HUES48 (cell line): ENCODE results near the gene CHKA.

Experiments
- H3K27ac ChIP-seq: one replicate; pipeline ENCODE4 v1.7.0; 2013; ENCODE audit warnings: low read depth, low read length, inconsistent platforms
- H3K27me3 ChIP-seq: 2 replicates; pipeline ENCODE4 v1.6.1; 2013; ENCODE audit warnings: mild to moderate bottlenecking, low read length; ENCODE audit not compliant: control insufficient read depth, insufficient read depth
- H3K36me3 ChIP-seq: 2 replicates; pipeline ENCODE4 v1.6.1; 2013; ENCODE audit warnings: low read length; ENCODE audit not compliant: control insufficient read depth, insufficient read depth
- H3K4me1 ChIP-seq: 2 replicates; pipeline ENCODE4 v1.6.1; 2013; ENCODE audit warnings: mild to moderate bottlenecking, low read length; ENCODE audit not compliant: control insufficient read depth, insufficient read depth
- H3K4me3 ChIP-seq: 2 replicates; pipeline ENCODE4 v1.5.1; 2013; ENCODE audit warnings: mild to moderate bottlenecking, low read depth, low read length
- H3K9ac ChIP-seq: 2 replicates; pipeline ENCODE4 v1.6.1; 2013; ENCODE audit warnings: mild to moderate bottlenecking, low read depth, low read length, moderate library complexity
- H3K9me3 ChIP-seq: 2 replicates; pipeline ENCODE4 v1.6.1; 2013; ENCODE audit warnings: low read length; ENCODE audit not compliant: control insufficient read depth, insufficient read depth

CHKA gene

DNA sequence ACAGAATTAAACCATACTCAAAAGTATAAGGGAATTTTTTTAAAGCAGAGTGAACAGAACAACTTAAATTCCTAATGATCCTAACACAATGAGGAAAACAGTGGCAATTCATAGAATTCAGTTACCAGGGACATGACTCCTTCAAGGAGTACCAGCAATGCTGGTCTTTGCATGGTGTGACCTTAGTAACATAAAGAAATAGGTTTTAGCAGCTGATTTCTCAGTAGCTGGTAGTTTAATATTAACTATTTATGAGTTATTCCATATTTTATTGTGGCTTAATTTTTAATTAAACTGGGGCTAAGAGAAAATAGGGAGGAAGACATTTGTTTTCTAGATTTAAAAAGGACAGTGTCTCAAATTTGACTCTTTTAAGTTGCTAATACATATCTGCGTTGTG, 30.9 kb downstream of the CHKA start:
- Histone ChIP-seq H3K36me3 (peaks cover 20% of the 10 kb centered on the region), H3K9me3 (no peaks in the 10 kb centered on the region), H3K4me3 (no peak overlapping the region), H3K27me3 (no peaks in the 10 kb centered on the region), H3K4me1 (0 out of 2 replicates have a peak, but pooled peaks cover 3% of the 10 kb centered on the region), H3K27ac (no peak overlapping the region), H3K9ac (no peak overlapping the region)

DNA sequence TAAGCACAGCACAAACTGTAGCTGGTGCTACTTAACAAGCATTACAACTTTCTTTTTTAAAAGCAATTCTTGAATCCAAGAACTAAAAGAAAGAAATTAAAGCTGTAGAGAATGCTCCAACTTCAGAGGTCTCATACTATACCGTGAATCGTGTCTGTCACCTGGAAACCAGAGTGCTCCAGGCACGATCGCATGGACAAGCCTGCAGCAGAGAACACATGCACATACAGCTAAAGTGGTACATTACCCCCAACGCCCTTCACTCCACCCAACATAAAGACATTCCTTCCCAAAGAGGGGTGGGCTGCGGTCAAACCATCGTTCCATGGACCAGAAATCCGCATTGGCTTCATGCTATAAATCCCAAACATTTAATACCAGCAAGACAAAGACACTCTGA, 31.5 kb downstream of the CHKA start:
- no peak overlapping the region for H3K27ac ChIP-seq
- H3K36me3 ChIP-seq, result peaks cover 17% of the 10 kb centered on the region
- H3K4me3 ChIP-seq, result no peak overlapping the region
- no peaks in the 10 kb centered on the region for H3K27me3 ChIP-seq
- no peaks in the 10 kb centered on the region for H3K9me3 ChIP-seq
- no peak overlapping the region for H3K9ac ChIP-seq
- 0 out of 2 replicates have a peak, but pooled peaks cover 3% of the 10 kb centered on the region for H3K4me1 ChIP-seq

DNA sequence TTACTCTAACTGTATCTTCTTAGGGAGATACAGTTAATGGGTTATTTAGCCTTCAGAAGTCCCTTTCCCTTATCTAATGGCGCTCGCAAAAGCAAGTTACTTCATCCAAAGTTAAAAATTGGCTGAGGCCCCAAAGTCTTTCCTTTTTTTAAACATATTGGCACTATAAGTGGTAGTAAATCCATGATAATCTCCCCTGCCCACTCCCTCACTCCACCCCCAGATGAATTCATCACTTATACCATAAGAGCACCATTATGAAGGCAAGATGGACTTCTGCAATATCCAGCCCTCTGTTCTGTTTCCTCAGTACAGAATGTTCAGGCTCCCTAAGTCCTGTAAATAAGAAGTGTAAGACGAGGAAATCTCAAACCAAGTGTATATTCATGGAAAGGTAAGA, 37.7 kb downstream of the CHKA start:
- Histone ChIP-seq H3K9me3 (no peaks in the 10 kb centered on the region), H3K36me3 (peaks cover 31% of the 10 kb centered on the region), H3K27ac (no peak overlapping the region), H3K9ac (no peak overlapping the region), H3K27me3 (no peaks in the 10 kb centered on the region), H3K4me3 (no peak overlapping the region), H3K4me1 (no peaks in the 10 kb centered on the region)

DNA sequence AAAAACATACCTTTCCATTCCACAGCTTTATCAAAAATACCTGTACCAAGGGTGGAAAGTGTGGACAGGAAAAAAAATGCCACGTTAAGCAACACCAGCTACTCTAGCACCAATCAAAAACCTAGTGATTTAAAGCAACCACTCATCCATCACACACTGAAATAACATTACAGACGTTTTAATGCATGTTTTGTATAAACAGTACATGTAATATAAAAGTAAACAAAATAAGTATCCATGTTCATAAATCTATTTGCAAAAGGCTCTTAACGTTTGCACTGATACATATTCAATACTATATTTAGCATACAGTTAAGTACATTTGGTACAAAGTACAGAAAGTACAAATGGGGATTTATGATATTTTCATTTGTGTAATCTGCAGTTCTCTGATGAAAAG, 38.7 kb downstream of the CHKA start:
- Histone ChIP-seq H3K4me1 (no peaks in the 10 kb centered on the region), H3K27me3 (no peaks in the 10 kb centered on the region), H3K36me3 (peaks cover 41% of the 10 kb centered on the region), H3K4me3 (no peak overlapping the region), H3K27ac (no peak overlapping the region), H3K9me3 (no peaks in the 10 kb centered on the region), H3K9ac (no peak overlapping the region)

DNA sequence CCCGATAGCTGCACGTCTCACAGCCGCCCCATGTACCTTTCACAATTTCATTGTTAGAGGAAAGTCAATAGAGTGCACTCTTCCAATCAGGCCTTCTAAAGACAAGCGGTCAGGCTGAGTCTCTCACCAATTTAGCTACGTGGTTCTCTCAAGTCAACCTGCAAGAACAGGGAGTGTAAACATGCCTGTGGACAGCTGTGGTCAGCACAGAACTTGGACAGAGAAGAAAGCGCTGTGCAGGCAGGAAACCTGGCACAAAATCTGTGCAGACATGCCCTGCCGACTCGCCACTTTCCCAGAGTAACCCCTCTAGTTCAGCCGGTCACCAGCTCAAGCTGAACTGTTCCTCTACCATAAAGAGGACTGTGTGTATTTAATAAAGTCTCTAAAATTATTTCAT, 39.5 kb downstream of the CHKA start:
- Histone ChIP-seq H3K9me3 (no peaks in the 10 kb centered on the region), H3K27me3 (no peaks in the 10 kb centered on the region), H3K4me3 (no peak overlapping the region), H3K36me3 (peaks cover 45% of the 10 kb centered on the region), H3K9ac (no peak overlapping the region), H3K27ac (no peak overlapping the region), H3K4me1 (no peaks in the 10 kb centered on the region)

DNA sequence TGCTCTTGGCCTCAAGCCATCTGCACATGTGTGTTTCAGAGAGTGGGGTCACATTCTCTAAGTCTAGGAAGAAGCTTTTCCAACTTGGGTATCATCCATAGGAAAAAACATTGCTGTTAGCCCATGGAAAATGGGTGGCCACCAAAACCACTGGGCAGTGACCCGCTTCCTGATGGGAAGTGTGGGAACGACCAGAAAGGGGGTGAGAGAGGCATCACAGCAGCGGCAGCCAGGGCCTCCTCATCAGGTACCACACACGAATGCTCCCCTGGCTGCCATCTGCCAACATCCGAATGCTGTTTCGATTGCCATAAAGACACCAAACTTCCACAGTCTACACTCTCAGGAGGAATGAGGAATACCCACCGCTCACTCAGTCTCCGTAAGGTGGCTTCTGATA, 40.3 kb downstream of the CHKA start:
- Histone ChIP-seq H3K9me3 (no peaks in the 10 kb centered on the region), H3K9ac (no peak overlapping the region)

DNA sequence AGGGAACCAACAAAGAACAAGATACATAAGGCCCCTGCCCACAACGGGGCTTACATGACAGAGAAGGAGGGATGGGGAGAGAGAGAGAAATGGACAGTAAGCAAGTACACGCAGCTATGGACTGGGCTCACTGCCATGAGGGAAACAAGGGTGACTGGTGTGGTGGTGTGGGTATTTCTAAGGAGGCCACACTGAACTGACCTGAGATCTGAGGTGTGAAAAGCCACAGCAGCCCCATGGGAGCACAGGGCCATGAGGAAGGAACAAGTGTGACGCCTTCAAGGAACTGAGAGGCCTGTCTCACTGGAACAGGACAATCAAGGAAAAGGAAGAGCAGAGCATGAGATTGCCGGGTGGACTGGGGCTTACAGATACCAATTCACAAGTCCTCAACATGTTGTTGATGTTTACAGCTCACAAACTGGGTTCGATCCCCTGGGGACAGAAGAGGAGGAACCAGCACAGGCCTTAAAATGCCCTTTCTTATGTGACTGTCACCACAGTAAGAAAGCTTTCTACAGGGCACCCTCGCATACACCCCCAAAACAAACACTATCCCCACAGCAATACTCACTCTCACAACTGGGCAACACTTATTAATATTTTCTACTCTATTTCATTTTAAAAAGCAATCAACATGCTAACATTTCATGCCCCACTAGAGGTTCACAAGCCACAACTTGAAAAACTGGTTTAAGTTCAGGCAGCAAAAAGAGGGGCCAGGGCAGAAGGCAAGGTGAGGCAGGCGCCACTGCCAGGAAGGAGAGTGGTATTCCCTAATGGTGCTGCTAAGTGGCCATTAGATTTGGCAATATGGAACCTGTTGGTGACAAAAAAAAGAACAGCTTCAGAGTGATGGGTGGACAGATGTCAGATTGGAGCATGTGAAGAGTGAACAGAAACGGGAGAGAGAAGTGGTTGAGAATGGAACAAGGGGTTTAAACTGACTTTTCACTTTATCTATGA, 43.3 kb downstream of the CHKA start:
- no peak overlapping the region for H3K27ac ChIP-seq

More for the DNA sequence above, 40.3 kb downstream of the CHKA start:
- Histone ChIP-seq H3K4me1 (no peaks in the 10 kb centered on the region), H3K36me3 (peaks cover 47% of the 10 kb centered on the region), H3K27ac (no peak overlapping the region), H3K4me3 (no peak overlapping the region), H3K27me3 (no peaks in the 10 kb centered on the region)

DNA sequence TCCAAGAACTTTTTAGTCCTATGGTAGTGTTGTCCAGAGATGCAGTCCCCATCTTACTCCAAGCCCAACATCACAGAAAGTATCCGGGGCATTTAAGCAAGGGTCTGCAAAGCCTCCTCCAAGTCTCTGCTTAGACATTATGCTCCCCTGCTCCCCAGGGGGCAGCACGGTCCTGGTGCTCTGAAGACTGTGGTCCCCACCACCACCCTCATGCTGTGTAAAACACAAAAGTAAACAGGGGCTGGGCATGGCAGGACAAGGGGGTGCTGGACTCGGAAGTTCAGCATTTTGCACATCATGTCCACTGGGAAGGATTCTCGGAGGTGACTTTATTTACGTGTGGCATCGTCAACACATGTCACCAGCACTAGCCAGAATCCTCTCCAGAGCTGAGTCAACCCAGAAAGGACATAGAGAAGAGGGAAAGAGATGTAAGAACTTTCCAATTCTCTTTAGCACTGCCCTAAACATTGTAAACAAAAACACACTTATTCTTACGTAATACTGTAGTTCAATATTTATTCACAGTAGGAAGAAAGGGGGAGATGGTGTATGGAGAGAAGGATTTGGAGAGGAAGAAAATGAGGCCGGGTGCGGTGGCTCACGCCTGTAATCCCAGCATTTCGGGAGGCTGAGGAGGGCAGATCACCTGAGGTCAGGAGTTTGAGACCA, 44.7 kb downstream of the CHKA start:
- Histone ChIP-seq H3K9ac (no peak overlapping the region), H3K4me3 (no peak overlapping the region), H3K4me1 (no peaks in the 10 kb centered on the region), H3K27ac (no peak overlapping the region), H3K36me3 (peaks cover 74% of the 10 kb centered on the region), H3K27me3 (no peaks in the 10 kb centered on the region), H3K9me3 (no peaks in the 10 kb centered on the region)

More for the DNA sequence above, 43.3 kb downstream of the CHKA start:
- Histone ChIP-seq H3K27me3 (no peaks in the 10 kb centered on the region), H3K4me3 (no peak overlapping the region), H3K9me3 (no peaks in the 10 kb centered on the region), H3K36me3 (peaks cover 73% of the 10 kb centered on the region), H3K9ac (no peak overlapping the region), H3K4me1 (no peaks in the 10 kb centered on the region)

DNA sequence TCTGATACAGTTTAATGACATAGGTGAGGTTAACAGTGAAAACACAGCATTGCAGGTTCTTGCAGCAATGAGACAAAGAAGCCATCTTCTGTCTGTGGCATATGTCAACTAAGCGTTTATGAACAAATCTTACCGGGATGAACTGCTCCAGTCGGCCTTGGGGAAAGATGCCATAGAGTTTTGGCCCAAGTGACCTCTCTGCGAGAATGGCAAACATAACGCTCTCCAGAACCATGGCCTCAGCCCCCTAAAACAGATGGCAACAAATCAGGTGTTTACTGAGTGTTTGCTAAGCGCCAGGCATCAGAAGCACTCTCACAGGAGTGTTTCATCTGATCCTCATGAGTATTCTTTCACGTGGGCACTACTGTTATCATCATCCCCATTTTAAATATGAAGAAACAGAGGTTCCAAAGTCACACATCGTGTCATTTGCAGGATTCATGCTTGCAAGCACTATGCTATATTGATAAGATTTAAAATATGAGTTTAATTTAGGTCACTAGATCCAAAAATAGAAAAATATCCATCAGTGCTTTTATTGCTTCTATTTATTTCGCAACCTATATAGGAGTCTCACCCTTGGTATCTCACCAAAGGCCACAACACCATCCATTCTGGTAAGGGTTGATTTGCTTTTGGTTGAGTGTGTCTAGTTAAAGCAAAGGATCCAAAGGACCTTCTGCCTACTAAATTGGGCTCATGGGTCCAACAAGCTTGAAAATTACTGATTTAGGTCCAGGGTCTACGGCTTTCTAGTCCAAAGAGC, 46.4 kb downstream of the CHKA start:
- Histone ChIP-seq H3K4me1 (no peaks in the 10 kb centered on the region), H3K4me3 (no peak overlapping the region), H3K36me3 (peaks cover 76% of the 10 kb centered on the region), H3K9me3 (no peaks in the 10 kb centered on the region), H3K27ac (no peak overlapping the region), H3K9ac (no peak overlapping the region), H3K27me3 (no peaks in the 10 kb centered on the region)

DNA sequence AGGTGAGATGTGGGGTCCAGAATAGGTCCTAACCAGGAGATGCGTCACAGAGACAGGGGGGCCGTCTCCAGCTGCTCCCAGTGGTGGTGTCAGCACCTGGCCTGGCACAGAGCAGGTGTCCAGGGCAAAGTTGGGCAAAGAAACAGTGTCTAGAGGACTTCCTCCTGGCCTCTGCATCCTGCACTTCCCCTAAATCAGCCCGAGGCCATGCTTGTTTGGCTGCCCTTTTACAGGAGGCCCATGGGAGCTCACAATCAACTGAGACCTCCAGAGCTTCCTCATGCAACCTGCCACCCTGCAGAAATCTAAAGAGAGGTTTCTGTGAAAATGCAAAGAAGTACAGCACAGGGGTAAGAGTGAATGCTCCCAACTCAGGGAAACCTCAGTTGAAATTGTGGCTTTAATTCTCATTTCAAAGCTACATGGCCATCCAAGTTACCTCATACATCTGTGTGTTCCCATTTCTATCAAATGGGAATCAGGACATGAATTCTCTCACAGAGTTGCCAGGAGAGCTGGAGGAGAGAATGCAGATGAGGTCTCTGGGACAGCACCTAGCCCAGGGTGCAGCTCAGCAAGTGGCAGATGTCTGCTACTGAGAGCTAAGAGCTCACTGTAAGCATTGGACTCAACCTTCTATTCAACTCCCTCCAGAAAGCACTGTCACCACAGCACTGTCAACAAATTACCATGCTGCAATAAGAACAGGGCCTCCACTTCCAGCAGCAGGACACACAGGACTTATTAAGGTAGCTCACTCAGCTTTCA, 49.7 kb downstream of the CHKA start:
- Histone ChIP-seq H3K9ac (no peak overlapping the region), H3K36me3 (peaks cover 91% of the 10 kb centered on the region), H3K27ac (no peak overlapping the region), H3K27me3 (no peaks in the 10 kb centered on the region), H3K9me3 (no peaks in the 10 kb centered on the region), H3K4me1 (no peaks in the 10 kb centered on the region), H3K4me3 (no peak overlapping the region)
